Measurements from ENCODE around the gene PCDHGA3.

DNA sequence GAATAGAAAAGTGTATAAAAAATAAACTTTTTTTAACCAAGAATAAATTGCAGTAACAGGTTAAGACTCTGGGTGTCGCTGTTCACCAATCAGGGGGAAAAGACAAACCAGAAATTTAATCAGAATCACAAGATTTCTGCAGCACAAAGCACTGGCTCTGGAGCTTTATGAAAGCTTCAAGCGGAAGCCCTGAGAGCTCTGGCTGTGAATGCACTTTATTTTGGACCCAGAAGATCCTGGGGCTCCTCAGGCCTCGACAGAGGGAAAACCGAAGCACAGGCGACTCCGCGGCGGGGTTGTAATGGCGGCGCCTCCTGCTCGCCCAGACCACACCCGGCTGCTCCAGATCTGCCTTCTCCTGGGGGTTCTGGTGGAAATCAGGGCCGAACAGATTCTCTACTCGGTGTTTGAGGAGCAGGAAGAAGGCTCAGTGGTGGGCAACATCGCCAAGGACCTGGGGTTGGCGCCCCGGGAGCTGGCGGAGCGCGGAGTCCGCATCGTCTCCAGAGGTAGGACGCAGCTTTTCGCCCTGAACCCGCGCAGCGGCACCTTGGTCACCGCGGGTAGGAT lies 11.4 kb downstream of the PCDHGA3 start, which contains the start of gene PCDHGA4:
- TF ChIP-seq, protein P1, sequence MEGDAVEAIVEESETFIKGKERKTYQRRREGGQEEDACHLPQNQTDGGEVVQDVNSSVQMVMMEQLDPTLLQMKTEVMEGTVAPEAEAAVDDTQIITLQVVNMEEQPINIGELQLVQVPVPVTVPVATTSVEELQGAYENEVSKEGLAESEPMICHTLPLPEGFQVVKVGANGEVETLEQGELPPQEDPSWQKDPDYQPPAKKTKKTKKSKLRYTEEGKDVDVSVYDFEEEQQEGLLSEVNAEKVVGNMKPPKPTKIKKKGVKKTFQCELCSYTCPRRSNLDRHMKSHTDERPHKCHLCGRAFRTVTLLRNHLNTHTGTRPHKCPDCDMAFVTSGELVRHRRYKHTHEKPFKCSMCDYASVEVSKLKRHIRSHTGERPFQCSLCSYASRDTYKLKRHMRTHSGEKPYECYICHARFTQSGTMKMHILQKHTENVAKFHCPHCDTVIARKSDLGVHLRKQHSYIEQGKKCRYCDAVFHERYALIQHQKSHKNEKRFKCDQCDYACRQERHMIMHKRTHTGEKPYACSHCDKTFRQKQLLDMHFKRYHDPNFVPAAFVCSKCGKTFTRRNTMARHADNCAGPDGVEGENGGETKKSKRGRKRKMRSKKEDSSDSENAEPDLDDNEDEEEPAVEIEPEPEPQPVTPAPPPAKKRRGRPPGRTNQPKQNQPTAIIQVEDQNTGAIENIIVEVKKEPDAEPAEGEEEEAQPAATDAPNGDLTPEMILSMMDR (IDR thresholded peaks at IDR 0.05) = no peak
- TF ChIP-seq EP300 (IDR thresholded peaks at IDR 0.05) (no peak), POLR2A (IDR thresholded peaks at IDR 0.05) (no peak)
